NK-92 (cell line): ENCODE data around the gene CALML5.
"Not testable (repeated sequence)": the region's sequence is repeated elsewhere in the genome, so short reads cannot be mapped to it uniquely, and the experiment has no call there.

ENCODE experiments used
- DNase-seq: peaks from one replicate; lab custom pipeline; 2025; ENCODE audit not compliant: unreplicated experiment; lab: John Stamatoyannopoulos, UW

CALML5 gene

GRCh38 chr10:5485948-5486852 lies 13.2 kb downstream of the CALML5 start:
- DNase-seq: no peak

- no peak for DNase-seq
These were observed 14.1 kb downstream of the CALML5 start for GRCh38 chr10:5485290-5485689.

GRCh38 chr10:5484205-5484604 lies 15.2 kb downstream of the CALML5 start:
- DNase-seq: no peak

GRCh38 chr10:5482016-5482415 lies 17.4 kb downstream of the CALML5 start:
- DNase-seq: no peak

- DNase-seq: no peak
These were observed 18.2 kb downstream of the CALML5 start for GRCh38 chr10:5481121-5481520.

- no peak for DNase-seq
These were observed 19.0 kb downstream of the CALML5 start for GRCh38 chr10:5480162-5480941.

GRCh38 chr10:5479481-5480161 lies 19.7 kb downstream of the CALML5 start:
- DNase-seq: no peak

GRCh38 chr10:5478694-5479305 lies 20.6 kb downstream of the CALML5 start:
- no peak for DNase-seq

GRCh38 chr10:5477948-5478693 lies 21.2 kb downstream of the CALML5 start:
- no peak for DNase-seq

- no peak for DNase-seq
These were observed 22.3 kb downstream of the CALML5 start for GRCh38 chr10:5476918-5477525.

GRCh38 chr10:5475974-5476807 lies 23.2 kb downstream of the CALML5 start:
- not testable (repeated sequence) for DNase-seq

- not testable (repeated sequence) for DNase-seq
These were observed 24.3 kb downstream of the CALML5 start for GRCh38 chr10:5475088-5475487.

- DNase-seq: not testable (repeated sequence)
These were observed 24.7 kb downstream of the CALML5 start for GRCh38 chr10:5474642-5475041.

- no peak for DNase-seq
These were observed 29.2 kb downstream of the CALML5 start for GRCh38 chr10:5470062-5470751.

GRCh38 chr10:5469353-5470061 lies 29.9 kb downstream of the CALML5 start:
- DNase-seq: no peak

GRCh38 chr10:5468262-5469106 lies 30.9 kb downstream of the CALML5 start:
- DNase-seq: no peak
